ENCODE results near the gene DAND5.

DNA sequence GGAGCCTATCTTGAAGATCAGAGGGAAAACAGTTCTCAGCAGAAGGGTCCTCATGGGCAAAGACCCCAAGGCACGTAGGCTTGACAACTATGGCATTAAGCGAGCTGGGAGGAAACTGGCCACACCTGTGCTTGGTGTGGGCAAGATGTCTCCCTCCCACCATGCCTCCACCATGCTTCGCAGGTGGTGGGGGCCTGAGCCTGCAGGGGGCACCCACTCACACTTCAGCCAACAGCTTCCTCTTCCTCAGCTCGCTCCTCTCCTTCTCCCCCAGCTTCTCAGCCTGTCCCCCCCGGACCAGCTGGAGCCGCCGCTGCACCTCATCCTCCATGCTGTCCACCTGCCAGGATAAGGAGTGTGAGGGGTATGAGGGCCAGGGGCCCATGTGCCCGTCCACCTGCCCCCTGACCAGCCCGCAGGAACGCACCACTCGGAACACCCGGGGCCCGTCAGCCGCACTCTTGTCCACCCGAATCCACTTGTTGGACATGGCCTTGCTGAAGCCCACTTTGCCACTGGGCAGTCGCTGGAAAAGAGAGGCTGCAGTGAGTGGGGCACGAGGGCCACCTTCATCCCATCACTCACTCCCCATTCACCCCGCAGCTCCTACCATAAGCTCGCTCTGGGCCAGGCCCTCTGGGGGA lies 39.3 kb upstream of the DAND5 start:
- TF ChIP-seq, protein P1, sequence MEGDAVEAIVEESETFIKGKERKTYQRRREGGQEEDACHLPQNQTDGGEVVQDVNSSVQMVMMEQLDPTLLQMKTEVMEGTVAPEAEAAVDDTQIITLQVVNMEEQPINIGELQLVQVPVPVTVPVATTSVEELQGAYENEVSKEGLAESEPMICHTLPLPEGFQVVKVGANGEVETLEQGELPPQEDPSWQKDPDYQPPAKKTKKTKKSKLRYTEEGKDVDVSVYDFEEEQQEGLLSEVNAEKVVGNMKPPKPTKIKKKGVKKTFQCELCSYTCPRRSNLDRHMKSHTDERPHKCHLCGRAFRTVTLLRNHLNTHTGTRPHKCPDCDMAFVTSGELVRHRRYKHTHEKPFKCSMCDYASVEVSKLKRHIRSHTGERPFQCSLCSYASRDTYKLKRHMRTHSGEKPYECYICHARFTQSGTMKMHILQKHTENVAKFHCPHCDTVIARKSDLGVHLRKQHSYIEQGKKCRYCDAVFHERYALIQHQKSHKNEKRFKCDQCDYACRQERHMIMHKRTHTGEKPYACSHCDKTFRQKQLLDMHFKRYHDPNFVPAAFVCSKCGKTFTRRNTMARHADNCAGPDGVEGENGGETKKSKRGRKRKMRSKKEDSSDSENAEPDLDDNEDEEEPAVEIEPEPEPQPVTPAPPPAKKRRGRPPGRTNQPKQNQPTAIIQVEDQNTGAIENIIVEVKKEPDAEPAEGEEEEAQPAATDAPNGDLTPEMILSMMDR (conservative IDR thresholded peaks at IDR 0.05; ENCODE audit: low read depth, low read length), result no peak
- TF ChIP-seq EZH2 (IDR thresholded peaks at IDR 0.05; ENCODE audit: borderline replicate concordance, low read depth, low read length, poor library complexity, severe bottlenecking), result no peak

All from A673 (cell line).